Raji (cell line): ENCODE measurements around the gene INSIG1.

ENCODE experiments used
- POLR2A ChIP-seq: IDR thresholded peaks from 2 replicates; pipeline ENCODE4 v1.6.1; 2011; ENCODE audit warnings: low read depth, low read length, control low read depth; ENCODE audit not compliant: insufficient read depth

Gene INSIG1

DNA sequence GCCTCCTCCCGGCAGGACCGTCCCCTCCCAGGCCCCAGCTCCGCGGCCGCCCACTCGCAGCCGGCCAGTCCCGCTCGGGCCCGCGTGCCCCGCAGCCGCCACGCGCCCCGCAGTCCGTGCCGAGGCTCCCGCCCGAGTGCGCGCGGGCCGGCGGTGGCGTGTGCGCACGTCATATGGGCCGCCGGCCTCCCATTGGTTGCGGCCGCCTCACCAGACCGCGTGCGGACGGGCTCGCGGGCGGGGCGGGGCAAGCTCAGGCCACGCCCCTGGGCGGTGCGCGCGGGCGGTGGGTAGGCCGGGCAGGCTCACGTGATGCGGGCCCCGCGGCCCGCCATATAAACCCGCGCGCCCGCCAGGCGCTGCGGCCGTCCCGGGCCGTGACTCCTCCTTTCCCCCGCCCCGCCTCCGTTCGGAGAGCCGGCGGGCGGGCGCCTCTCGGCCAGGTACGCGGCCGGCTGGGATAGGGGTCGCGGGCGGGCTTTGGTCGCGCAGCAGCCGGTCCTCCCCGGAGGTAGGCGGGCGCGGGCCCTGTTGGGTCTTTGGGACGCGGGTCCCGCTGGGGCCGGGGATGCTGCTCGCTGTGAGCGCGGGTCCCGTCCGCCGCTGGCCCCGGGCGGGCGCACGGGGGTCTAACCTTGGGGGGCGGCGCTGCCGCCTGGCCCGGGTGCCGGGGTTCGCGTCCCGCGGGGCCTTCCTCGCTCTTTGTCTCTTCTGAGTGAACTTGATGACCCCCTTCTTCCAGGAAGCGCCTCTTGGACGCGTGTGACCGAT is at the start of gene INSIG1:
Gene INSIG1, plus strand, starts transcription at position 362 of the 771 bp plus-strand sequence. Its CDS starts 408 bp downstream, at position 770.
- peak; percentile 83 for TF ChIP-seq POLR2A

DNA sequence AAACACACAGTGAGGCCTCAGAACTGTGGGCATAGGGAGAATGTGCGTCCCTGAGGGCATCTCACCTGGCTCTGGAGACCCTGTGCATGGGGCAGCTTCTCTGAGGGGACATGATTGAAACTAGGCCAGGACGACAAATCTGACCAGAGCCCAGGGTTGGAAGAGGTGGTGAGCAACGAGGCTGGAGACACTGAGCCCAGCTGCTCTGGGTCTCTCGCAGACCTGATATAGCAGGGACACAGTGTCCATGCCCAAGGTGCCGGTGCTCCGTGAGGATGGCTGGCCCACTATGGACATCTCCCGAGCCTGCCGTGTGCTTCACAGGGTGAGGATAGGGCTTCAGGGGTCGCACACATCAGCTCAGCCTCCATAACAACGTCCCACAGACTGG is 49.3 kb upstream of the INSIG1 start:
- TF ChIP-seq POLR2A: no peak

DNA sequence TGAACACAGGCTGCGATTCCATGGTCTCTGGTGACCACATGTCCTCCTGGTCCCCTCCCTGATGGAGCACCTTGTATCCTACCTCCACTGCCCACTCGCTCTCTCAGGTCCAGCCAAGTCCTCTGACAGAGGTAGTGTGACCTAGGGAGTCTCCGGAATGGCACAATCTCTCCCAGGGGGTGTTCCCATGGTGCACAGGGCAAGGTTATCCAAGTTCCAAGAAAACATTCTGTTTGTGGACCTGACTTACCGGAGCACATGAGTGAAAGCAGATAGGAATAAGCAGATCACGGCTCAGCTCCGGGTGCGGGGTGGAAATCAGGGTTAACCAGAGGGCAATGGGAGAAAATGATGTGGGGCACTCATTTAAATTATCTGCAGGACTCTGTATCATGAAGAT is 45.8 kb upstream of the INSIG1 start:
- no peak for TF ChIP-seq POLR2A

DNA sequence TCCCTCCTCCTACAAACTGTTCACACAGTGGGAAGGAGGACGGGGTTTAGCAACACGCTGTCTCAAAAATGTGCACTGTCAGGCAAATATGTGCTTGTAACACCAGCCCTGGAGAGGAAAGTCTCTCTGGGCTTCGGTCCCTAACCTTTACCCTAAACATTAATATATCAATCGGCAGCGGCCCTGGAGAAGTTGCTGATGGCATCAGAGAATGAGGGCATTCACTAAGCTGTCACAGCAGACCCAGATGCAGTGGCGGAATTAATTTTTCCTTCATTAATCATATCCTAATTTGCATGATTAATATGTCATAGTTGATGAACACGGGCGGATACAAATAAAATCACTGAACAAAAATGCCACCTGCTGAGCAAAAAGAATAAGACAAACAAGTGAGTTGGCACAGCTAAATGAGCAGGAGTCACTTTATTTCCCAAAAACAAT is 45.2 kb upstream of the INSIG1 start:
- TF ChIP-seq POLR2A: no peak

DNA sequence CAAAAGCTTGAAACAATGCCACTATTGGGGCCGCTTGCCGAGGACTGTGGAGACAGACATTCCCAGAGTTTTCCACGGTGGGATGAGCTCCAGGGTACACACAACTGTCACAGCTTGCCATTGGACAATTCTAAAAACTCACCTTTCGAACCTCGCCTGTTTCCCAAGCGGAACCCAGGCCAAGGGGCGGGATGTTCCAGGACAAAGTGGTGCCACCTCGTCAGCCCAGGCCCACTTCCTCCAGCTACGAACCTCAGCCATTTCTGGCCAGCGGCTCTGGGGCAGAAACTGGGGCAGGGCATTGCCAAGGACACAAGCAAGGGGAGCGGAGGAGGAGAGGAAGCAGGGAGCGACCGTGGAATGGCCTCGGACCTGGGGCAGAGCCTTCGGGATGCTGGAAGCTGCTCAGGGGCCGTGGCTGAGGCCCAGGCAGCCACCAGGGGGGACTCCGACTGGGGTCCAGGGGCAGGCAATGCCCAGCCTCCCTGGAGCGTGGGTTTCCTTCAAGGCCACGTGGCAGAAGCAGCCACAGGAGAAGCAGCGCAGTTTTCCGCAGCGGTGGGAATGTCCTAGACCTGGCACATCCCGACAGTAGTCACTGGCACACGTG is 44.7 kb upstream of the INSIG1 start:
- no peak for TF ChIP-seq POLR2A

DNA sequence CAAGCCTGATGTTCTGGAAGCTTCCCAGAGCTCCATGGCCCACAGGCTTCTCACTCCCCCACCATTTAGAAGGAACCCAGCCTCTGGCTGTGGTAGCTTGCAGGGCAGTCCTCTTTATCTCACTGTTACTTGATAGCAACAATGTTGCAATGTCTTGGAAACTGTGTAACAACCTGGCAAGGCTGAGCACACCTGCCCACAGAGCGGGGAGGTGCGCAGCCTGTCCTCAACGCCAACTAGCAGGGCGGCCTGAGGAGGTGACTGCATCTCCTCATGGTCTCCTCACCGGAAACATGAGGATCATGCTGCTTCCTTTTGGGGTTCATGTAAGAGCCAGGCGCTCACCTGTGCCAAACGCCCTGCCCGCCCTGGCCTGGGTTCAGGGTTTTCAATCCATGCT is 43.7 kb upstream of the INSIG1 start:
- TF ChIP-seq POLR2A: no peak

DNA sequence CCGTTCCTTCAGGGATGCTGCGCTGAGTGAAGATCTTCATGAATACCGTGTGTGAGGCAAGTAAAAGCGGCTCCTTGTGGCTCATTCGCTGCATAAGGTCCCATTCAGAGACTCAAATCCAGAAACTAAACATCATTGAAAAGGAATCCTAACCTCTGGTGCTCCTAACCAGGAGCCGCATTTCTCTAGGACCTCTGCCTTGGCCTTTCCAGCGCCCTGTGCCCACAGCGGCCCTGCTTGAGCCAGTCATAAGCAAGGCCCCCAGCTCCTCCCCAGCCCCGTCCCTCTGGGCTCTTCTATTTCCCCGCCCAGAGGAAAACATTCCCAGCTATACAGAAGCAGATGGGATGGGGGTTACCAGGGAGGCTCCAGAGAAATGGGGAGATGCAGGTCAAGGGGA is 42.6 kb upstream of the INSIG1 start:
- no peak for TF ChIP-seq POLR2A

DNA sequence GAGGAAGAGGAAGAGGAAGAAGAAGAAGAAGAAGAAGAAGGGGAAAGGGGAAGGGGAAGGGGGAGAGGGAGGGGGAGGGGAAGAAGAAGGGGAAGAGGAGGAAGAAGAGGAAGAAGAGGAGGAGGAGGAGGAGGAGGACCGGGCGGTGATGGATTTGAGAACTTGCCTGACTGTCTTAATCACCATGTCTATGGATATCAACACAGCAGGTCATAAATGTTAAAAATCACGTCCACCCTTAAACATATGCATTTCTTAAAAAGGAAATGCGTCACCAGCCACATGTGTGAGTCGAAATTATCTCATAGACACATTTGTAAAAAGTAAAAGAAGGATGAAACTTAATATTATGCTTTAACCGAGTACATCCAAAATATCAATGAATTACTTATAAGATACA is 42.1 kb upstream of the INSIG1 start:
- TF ChIP-seq POLR2A: no peak

DNA sequence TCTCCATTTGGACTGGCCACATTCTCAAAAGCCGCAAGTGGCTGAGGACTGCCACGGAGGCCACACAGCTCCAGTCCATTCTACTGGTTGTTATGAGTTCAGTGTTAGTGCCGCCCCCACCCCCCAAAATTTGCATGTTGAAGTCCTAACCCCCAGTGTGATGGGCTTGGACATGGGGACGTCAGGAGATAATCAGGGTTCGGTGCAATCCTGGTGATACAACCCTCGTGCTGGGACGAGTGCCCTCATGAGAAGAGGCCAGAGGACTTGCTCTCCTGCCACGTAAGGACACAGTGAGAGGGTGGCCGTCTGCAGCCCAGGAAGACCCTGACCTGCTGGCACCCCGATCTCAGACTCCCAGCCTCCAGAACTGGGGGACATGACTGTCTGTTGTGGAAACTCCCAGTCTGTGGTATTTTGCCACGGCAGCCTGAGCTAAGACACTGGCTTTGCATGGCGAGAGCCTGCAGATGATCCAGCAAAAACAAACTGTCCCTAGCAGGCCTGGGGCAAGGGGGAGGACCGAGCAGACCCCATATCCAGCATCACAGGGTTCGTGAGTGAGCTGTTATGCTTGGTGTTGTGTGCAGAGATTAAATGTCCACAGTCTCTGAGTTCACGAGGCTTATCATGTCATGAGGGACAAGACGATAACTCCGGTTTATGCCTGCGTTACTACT is 41.5 kb upstream of the INSIG1 start:
- no peak for TF ChIP-seq POLR2A

DNA sequence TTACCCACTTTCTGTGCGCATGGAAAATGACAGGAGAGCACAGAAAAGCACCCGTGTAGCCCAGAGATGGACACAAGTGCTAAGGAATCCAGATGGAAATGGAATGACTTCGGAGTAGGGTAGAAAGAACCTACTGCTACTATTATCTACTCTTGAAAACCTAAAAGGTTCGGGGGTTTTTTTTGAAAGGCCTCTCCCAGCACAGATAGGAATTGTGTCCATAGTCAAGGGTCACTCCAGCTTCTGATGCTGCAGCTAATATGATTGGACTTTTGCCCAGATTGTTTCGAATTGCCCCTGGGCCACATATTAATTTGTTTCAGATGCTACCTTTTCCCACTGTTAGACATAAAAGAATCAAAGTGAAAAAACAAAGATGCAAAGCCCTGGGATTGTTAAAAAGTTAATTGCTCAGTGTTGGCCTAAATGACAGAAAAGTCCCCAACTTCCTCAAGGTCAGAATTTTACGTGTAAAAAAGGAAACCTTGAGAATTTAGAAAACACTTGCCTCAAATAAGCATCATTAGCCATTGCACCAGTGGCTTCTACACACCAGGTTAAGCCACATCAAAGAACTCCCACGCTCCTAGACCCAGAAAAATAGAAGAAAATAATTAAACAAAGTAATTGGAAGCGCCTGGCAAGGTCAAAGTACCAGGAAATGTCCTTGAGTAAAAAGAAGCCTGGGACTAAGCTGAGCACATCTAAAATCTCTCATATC is 40.8 kb upstream of the INSIG1 start:
- no peak for TF ChIP-seq POLR2A

DNA sequence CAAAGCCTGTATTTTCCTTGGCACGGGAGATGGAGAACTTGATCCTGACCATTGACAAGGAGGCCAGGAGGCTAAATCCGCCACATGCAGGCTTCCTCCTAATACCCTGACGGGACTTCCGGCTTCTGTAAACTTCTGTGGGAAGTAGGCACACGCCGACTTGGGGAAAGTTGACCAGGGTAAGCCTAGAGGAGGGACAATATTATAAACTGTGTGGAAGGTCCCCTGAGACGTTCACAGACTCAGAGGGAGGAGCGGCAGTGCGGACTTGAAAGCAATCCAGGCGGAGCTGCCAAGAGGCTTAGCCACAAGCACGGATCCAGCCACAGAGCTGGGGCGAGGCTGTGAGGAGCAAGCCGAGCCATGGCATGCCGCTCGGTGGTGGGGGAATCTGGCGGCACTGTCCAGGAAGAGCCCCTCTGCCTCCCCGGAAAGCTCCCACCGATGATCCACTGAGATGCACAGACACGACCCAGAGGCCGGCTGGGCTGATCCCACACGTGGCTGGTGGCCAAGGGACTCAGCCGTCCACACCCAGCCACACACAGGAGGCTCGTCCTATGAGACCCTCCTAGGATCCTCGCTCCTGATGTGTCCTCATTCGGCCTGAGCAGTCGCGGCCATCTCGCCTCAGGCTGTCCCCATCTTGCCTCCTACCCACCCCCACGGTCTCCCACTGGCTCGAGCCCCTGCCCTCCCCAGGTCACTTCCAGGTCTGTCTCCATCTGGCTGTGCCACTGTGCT is 40.0 kb upstream of the INSIG1 start:
- no peak for TF ChIP-seq POLR2A

DNA sequence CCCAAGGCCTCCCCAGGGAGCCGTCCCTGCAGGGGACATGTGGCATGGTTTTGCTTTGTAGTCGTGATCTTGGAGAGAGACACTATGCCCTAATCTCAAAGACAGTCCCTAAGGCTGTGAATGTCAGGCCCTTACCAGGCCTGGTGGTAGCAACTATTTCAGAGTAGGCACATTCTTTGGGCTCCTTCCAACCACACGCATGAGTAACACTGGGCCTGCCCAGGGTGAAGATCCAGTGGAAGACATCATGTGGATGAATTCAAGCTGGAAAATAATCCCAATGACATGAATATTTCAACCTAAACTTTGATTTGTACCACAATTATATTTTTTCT is 39.5 kb upstream of the INSIG1 start:
- TF ChIP-seq POLR2A: no peak

DNA sequence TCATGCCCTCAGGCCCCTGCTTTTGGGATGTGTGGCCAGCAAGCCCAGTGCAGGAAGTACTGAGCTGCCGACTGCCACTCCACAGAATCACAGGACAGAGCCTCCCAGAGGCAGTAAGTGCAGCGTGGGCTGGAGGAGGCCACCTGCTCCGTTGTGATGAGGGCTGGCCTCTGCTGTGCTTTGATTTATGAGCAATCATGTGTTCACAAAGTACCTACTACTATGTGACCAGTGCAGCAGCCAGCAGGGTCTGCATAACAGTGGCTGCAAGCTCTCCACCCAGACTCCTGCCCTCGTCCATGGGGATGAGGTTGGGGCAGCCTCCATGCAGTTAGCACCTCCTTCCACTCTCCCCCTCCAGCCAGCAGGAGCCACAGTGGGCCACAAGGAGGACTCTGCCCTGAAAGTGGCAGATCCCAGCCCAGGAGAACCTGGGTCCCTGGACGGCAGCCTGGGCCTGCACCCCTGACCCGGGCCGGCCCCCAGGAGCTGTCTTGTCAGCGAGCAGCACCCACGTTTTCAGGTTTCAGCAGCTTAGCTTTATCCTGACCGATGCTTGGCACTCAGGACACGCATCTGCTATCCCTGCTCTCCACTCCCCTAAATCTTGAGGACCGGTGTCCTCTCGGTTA is 37.7 kb upstream of the INSIG1 start:
- TF ChIP-seq POLR2A: no peak

DNA sequence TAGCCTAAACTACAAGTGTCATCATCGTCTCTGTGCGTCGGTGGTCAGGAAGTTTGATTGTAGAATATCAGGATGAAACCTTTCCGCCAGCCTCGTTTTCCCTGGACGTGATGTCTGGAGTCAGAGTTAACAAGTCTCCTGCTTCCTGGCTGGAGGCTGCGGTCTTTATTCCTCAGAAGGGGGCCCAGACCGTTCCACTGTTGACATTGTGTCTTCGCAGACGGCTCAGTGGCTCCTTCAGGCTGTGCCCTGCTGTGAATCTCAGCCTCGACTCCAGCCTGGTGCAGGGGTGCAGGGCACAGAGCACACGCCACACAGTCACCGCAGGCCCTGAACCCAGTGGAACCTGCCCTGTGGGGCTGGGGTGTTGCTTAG is 37.2 kb upstream of the INSIG1 start:
- TF ChIP-seq POLR2A: no peak

DNA sequence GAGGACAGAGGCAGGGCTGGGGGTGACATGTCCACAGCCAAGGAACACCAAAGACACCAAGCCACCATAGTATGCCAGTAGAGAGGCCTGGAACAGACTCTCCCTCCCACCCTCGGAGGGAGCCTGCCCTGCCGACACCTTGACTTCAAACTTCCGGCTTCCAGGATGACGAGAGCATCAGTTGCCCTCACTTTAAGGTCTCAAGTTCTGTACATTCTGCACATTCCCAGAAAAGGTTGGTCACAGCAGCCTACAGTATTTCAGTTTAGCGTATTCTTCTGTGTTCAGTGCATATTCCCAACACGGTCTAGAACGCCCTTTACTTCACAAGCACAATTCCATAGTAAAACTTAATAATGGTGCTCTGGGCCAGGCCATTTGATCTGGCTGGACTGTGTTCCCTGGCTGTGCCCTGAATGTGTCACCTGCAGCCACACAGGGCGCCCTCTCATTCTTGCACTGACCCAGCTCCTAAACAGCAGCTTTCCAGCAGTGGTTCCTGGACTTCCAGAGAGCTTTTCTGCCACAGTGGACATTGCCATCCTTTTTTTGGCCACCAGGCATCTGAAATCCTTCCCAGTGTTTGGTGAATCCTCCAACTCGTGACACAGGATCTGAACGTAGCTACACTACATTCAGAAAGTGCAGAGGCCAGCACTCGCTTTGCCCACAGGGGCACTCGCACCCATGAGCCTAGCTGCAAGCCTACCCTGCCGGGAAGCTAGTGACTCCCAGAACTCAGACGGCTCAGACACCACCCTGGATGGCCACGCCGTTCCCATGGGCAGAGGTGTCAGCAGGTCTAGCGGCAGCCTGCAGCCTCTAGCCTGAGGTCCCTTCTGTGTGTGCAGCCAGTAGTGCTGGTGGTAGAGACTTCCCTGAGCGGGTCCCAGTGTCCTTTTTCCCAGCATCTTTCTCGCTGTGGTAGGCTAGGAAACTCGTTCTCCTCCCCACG is 36.4 kb upstream of the INSIG1 start:
- no peak for TF ChIP-seq POLR2A
